ENCODE measurements around the gene CD101. TPM values are rescaled to one million over a fixed set of nuclear protein-coding genes. Genes with fewer than 3 reads are reported as not detected.

CD101 gene
- polyA plus RNA-seq, 3 donors: 27.2 to 101 (median 54.7) TPM

DNA sequence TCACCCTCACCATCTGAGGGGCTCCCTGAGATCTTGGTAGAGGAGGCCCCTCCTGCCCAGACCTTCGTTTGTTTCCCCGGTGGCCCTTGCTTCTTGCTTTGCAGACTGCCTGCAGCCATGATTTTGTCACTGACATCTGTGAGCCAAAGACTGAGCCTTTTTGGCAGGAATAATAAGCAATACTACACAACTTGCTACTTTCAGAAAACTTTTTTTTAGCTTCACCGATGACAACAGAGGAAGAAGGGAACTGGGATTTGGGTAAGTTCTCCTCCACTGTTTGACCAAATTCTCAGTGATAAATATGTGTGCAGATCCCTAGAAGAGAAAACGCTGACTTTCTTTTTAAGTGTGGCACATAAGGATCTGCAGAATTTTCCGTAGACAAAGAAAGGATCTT lies 11.7 kb upstream of the CD101 start:
- H3K27ac Mint-ChIP-seq: peak overlapping the region; percentile 92 to 99 (median 97)
- WGBS (ENCODE audit: insufficient coverage): 60% methylated on average over 2 of the region's 5 CpGs

DNA sequence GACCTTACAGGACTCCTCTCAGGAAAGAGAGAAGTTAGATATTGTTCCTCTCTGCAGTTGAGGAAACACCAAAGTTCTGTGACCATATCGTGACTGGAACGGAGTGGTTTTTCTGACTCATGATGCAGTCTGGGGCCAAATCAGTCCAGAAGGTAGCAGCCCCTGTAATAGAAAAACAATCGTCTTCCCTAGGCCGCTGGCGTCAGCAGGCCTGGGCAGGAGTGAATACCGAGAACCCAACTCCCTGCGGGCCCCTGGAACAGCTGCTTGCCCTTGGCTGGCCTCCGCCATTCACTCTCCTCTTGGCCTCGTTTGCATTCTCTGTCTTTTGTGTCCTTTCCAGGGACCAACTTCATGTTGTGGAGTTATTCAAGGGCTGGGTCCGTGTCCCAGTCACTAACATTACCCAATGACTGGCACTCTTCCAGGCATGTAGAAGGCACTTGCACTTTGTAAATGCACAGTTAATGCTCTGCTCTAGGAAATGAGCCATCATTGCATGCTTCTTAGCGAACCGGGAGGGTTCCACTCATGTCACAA lies 10.9 kb upstream of the CD101 start:
- intact Hi-C loops (cut with micrococcal nuclease): loop anchor here in 1 of 2 donors (1.0 to 10.0 kb wide), 2 partner anchors 13 to 616 kb away; partner anchors contain the start of gene ATP1A1
- Mint-ChIP-seq H3K4me1 (peaks cover 89% of the 10 kb centered on the region), H3K4me3 (peak overlapping the region; percentile 18 to 68), H3K27me3 (ENCODE audit: low read depth in 3 of 3) (peaks cover 0 to 8% (median 1%) of the 10 kb centered on the region in 3 donors), H3K9me3 (no peaks in the 10 kb centered on the region), H3K36me3 (peaks cover 0 to 4% of the 10 kb centered on the region in 2 donors), H3K27ac (peak overlapping the region; percentile 92 to 99 (median 97))
- H4K20me1 ChIP-seq (ENCODE audit: insufficient read depth, low read length): no peaks in the 10 kb centered on the region
- H3K9me3 ChIP-seq (replicated peaks in 1 of 2; ENCODE audit: control insufficient read depth in 1 of 2, insufficient read depth in 1 of 2, low read length in 2 of 2): no peaks in the 10 kb centered on the region
- peak overlapping the region; percentile 96 to 97 for H3K27ac ChIP-seq (ENCODE audit: low read depth in 1 of 2, low read length in 2 of 2)
- no peaks in the 10 kb centered on the region for H3K27me3 ChIP-seq (ENCODE audit: control insufficient read depth in 2 of 2, insufficient read depth in 2 of 2, low read length in 2 of 2)
- no peaks in the 10 kb centered on the region for H3K79me2 ChIP-seq (ENCODE audit: insufficient read depth, low read length)
- peak overlapping the region in 1 of 3 experiments; percentile 26 for H3K4me3 ChIP-seq (replicated peaks in 1 of 3; ENCODE audit: low read depth in 2 of 3, low read length in 3 of 3)
- H3K36me3 ChIP-seq (replicated peaks in 1 of 2; ENCODE audit: control insufficient read depth in 1 of 2, insufficient read depth in 2 of 2, low read length in 2 of 2): no peaks in the 10 kb centered on the region
- 15% methylated on average over 5 of the region's 12 CpGs for WGBS (ENCODE audit: insufficient coverage)
- no peak overlapping the region for H2AFZ ChIP-seq (ENCODE audit: insufficient read depth, low read depth, low read length, poor library complexity, severe bottlenecking)
- H3K9ac ChIP-seq (ENCODE audit: insufficient read depth, low read length, poor library complexity, severe bottlenecking): peak overlapping the region; percentile 65
- TF ChIP-seq, protein P1, sequence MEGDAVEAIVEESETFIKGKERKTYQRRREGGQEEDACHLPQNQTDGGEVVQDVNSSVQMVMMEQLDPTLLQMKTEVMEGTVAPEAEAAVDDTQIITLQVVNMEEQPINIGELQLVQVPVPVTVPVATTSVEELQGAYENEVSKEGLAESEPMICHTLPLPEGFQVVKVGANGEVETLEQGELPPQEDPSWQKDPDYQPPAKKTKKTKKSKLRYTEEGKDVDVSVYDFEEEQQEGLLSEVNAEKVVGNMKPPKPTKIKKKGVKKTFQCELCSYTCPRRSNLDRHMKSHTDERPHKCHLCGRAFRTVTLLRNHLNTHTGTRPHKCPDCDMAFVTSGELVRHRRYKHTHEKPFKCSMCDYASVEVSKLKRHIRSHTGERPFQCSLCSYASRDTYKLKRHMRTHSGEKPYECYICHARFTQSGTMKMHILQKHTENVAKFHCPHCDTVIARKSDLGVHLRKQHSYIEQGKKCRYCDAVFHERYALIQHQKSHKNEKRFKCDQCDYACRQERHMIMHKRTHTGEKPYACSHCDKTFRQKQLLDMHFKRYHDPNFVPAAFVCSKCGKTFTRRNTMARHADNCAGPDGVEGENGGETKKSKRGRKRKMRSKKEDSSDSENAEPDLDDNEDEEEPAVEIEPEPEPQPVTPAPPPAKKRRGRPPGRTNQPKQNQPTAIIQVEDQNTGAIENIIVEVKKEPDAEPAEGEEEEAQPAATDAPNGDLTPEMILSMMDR (IDR thresholded peaks at IDR 0.05): no peak
- H3K4me1 ChIP-seq (ENCODE audit: control insufficient read depth in 1 of 2, insufficient read depth in 2 of 2, low read length in 2 of 2): peaks cover 72 to 75% of the 10 kb centered on the region in 2 donors
- peak overlapping the region; percentile 42 for H3K4me2 ChIP-seq (replicated peaks; ENCODE audit: extremely low read depth, low read length, poor library complexity, severe bottlenecking)
- peak; percentile 87 to 97 (median 94) for DNase-seq

More for the DNA sequence above, 11.7 kb upstream of the CD101 start:
- peak overlapping the region in 1 of 3 experiments; percentile 26 for H3K4me3 ChIP-seq (replicated peaks in 1 of 3; ENCODE audit: low read depth in 2 of 3, low read length in 3 of 3)
- no peak overlapping the region for H2AFZ ChIP-seq (ENCODE audit: insufficient read depth, low read depth, low read length, poor library complexity, severe bottlenecking)
- peaks cover 80% of the 10 kb centered on the region for H3K4me1 Mint-ChIP-seq
- H3K36me3 Mint-ChIP-seq: peaks cover 0 to 4% of the 10 kb centered on the region in 2 donors
- no peak overlapping the region for H3K4me3 Mint-ChIP-seq
- H3K27ac ChIP-seq (ENCODE audit: low read depth in 1 of 2, low read length in 2 of 2): peak overlapping the region; percentile 39 to 97
- H3K27me3 Mint-ChIP-seq (ENCODE audit: low read depth in 3 of 3): peaks cover 0 to 14% (median 1%) of the 10 kb centered on the region in 3 donors
- no peaks in the 10 kb centered on the region for H4K20me1 ChIP-seq (ENCODE audit: insufficient read depth, low read length)
- H3K4me2 ChIP-seq (replicated peaks; ENCODE audit: extremely low read depth, low read length, poor library complexity, severe bottlenecking): peak overlapping the region; percentile 42
- intact Hi-C loops (cut with micrococcal nuclease): loop anchor here (1.0 to 10.0 kb wide), 3 partner anchors 13 to 615 kb away; partner anchors contain the start of gene ATP1A1 (in 1 of the 2)
- no peaks in the 10 kb centered on the region for H3K79me2 ChIP-seq (ENCODE audit: insufficient read depth, low read length)
- TF ChIP-seq, protein P1 (IDR thresholded peaks at IDR 0.05): no peak
- H3K9me3 Mint-ChIP-seq: no peaks in the 10 kb centered on the region
- no peaks in the 10 kb centered on the region for H3K36me3 ChIP-seq (replicated peaks in 1 of 2; ENCODE audit: control insufficient read depth in 1 of 2, insufficient read depth in 2 of 2, low read length in 2 of 2)
- H3K9ac ChIP-seq (ENCODE audit: insufficient read depth, low read length, poor library complexity, severe bottlenecking): peak overlapping the region; percentile 65
- DNase-seq: peak in 1 of 3 donors; percentile 43
- H3K4me1 ChIP-seq (ENCODE audit: control insufficient read depth in 1 of 2, insufficient read depth in 2 of 2, low read length in 2 of 2): peaks cover 63 to 74% of the 10 kb centered on the region in 2 donors
- no peaks in the 10 kb centered on the region for H3K9me3 ChIP-seq (replicated peaks in 1 of 2; ENCODE audit: control insufficient read depth in 1 of 2, insufficient read depth in 1 of 2, low read length in 2 of 2)
- no peaks in the 10 kb centered on the region for H3K27me3 ChIP-seq (ENCODE audit: control insufficient read depth in 2 of 2, insufficient read depth in 2 of 2, low read length in 2 of 2)

Measured in CD14-positive monocyte (primary cell).